H1 (cell line): ENCODE data around the gene PDE4B. TPM values are rescaled to one million over a fixed set of nuclear protein-coding genes. Genes with fewer than 3 reads are reported as not detected.

Experiments
- CTCF ChIA-PET: fragments of 300-600 bp; sonication (Branson Sonifier 250); formaldehyde crosslinking; loops from one replicate; lab custom pipeline; 2021; ENCODE audit not compliant: partially characterized antibody; lab: Charles Lee
- POLR2A ChIA-PET: fragments of 300-600 bp; sonication (Branson Sonifier 250); formaldehyde crosslinking; loops from one replicate; lab custom pipeline; 2021; ENCODE audit warnings: inconsistent platforms; ENCODE audit not compliant: partially characterized antibody; lab: Charles Lee
- DNase-seq, 2 experiments: peaks; one replicate each; pipeline versions ENCODE4 v3.0.0 to v3.0.0-alpha.2; 2010 to 2022; ENCODE audit warnings: low spot score in 2 of 2, low read depth in 1 of 2, mixed read lengths in 1 of 2
- FAIRE-seq: peaks from 2 replicates; lab custom pipeline; 2011; peaks lifted over from hg19 to GRCh38; lab: Jason Lieb, UNC
- H2AFZ ChIP-seq: 2 replicates; pipeline ENCODE4 v1.8.1; 2012; ENCODE audit warnings: low read length, inconsistent platforms
- H2AK5ac ChIP-seq: 2 replicates; pipeline ENCODE4 v1.6.1; 2013; ENCODE audit warnings: low read depth, low read length
- H2BK120ac ChIP-seq: replicated peaks from 2 replicates; pipeline ENCODE3; 2013; ENCODE audit warnings: low read depth, low read length, inconsistent platforms
- H2BK12ac ChIP-seq: 2 replicates; pipeline ENCODE4 v1.6.1; 2013; ENCODE audit warnings: low read depth, low read length
- H2BK15ac ChIP-seq: 2 replicates; pipeline ENCODE4 v1.6.1; 2013; ENCODE audit warnings: low read length
- H2BK20ac ChIP-seq: 2 replicates; pipeline ENCODE4 v1.6.1; 2013; ENCODE audit warnings: low read length
- H2BK5ac ChIP-seq: 2 replicates; pipeline ENCODE4 v1.6.1; 2013; ENCODE audit warnings: low read depth, low read length
- H3K14ac ChIP-seq: 2 replicates; pipeline ENCODE4 v1.6.1; 2013; ENCODE audit warnings: inconsistent platforms; ENCODE audit not compliant: insufficient read length
- H3K18ac ChIP-seq: 2 replicates; pipeline ENCODE4 v1.6.1; 2013; ENCODE audit warnings: low read length; ENCODE audit errors: extremely low read depth
- H3K23ac ChIP-seq: 2 replicates; pipeline ENCODE4 v1.6.1; 2013; ENCODE audit warnings: inconsistent platforms; ENCODE audit not compliant: insufficient read length
- H3K23me2 ChIP-seq: 2 replicates; pipeline ENCODE4 v1.6.1; 2013; ENCODE audit warnings: low read depth, low read length
- H3K27ac ChIP-seq: 2 replicates; pipeline ENCODE4 v1.6.1; 2011; ENCODE audit warnings: low read depth, low read length, inconsistent platforms
- H3K27me3 ChIP-seq, 4 experiments: replicated peaks in 1 of 4; 1 replicate in 1 of 4; 2 replicates in 3 of 4; pipeline versions ENCODE4 v1.6.1 to v1.8.1; 2011 to 2013; ENCODE audit warnings: low read length in 3 of 4, mild to moderate bottlenecking in 3 of 4, inconsistent platforms in 2 of 4, mixed read lengths in 2 of 4, moderate library complexity in 1 of 4; ENCODE audit not compliant: control insufficient read depth in 3 of 4, insufficient read depth in 3 of 4; ENCODE audit errors: extremely low read depth in 1 of 4
- H3K36me3 ChIP-seq, 4 experiments: 2 replicates each; pipeline versions ENCODE4 v1.6.1 to v1.8.1; 2011 to 2013; ENCODE audit warnings: mild to moderate bottlenecking in 4 of 4, low read length in 3 of 4, moderate library complexity in 2 of 4, control low read depth in 1 of 4, inconsistent platforms in 1 of 4; ENCODE audit not compliant: insufficient read depth in 4 of 4, control insufficient read depth in 2 of 4
- H3K4ac ChIP-seq: replicated peaks from 2 replicates; pipeline ENCODE3; 2013; ENCODE audit warnings: low read length, low read depth, mixed read lengths, inconsistent platforms; ENCODE audit not compliant: insufficient read length
- H3K4me1 ChIP-seq, 4 experiments: replicated peaks in 1 of 4; 1 replicate in 1 of 4; 2 replicates in 3 of 4; pipeline versions ENCODE4 v1.6.1 to v1.8.1; 2011 to 2013; ENCODE audit warnings: low read length in 3 of 4, inconsistent platforms in 2 of 4, mixed read lengths in 1 of 4; ENCODE audit not compliant: insufficient read depth in 4 of 4, control insufficient read depth in 3 of 4
- H3K4me2 ChIP-seq, 2 experiments: 2 replicates each; pipeline versions ENCODE4 v1.6.1 to v1.8.1; 2011 to 2013; ENCODE audit warnings: low read depth in 2 of 2, low read length in 2 of 2, control low read depth in 1 of 2, inconsistent platforms in 1 of 2, mild to moderate bottlenecking in 1 of 2; ENCODE audit not compliant: insufficient read depth in 1 of 2
- H3K4me3 ChIP-seq, 4 experiments: fragments of 200-600, 300-600 bp in 1 of 4; sonication (generic), shearing (Covaris generic), sonication (Bioruptor Twin) in 1 of 4; 2 replicates each; pipeline versions ENCODE4 v1.5.1 to v1.8.1; 2011 to 2016; ENCODE audit warnings: low read length in 4 of 4, low read depth in 3 of 4, control low read depth in 2 of 4, inconsistent platforms in 2 of 4, mild to moderate bottlenecking in 2 of 4, mixed read lengths in 1 of 4, moderate library complexity in 1 of 4; ENCODE audit not compliant: insufficient read depth in 2 of 4; ENCODE audit errors: extremely low read depth in 1 of 4
- H3K56ac ChIP-seq: replicated peaks from 2 replicates; pipeline ENCODE3; 2013; ENCODE audit warnings: low read depth, mild to moderate bottlenecking, mixed read lengths, low read length, inconsistent platforms; ENCODE audit not compliant: insufficient read length
- H3K79me1 ChIP-seq: 2 replicates; pipeline ENCODE4 v1.6.1; 2013; ENCODE audit warnings: low read depth, low read length, control low read depth
- H3K79me2 ChIP-seq, 2 experiments: 2 replicates each; pipeline versions ENCODE4 v1.6.1 to v1.8.1; 2012 to 2013; ENCODE audit warnings: low read length in 2 of 2, mild to moderate bottlenecking in 2 of 2, inconsistent platforms in 1 of 2; ENCODE audit not compliant: insufficient read depth in 2 of 2, control insufficient read depth in 1 of 2
- H3K9ac ChIP-seq, 4 experiments: replicated peaks in 1 of 4; 1 replicate in 1 of 4; 2 replicates in 3 of 4; pipeline versions ENCODE4 v1.6.1 to v1.8.1; 2011 to 2013; ENCODE audit warnings: low read depth in 3 of 4, low read length in 3 of 4, control low read depth in 2 of 4, mild to moderate bottlenecking in 2 of 4, moderate library complexity in 2 of 4, inconsistent platforms in 1 of 4; ENCODE audit errors: extremely low read depth in 1 of 4
- H3K9me3 ChIP-seq, 2 experiments: 2 replicates each; pipeline versions ENCODE4 v1.6.1 to v1.8.1; 2012 to 2013; ENCODE audit warnings: mild to moderate bottlenecking in 2 of 2, moderate library complexity in 2 of 2, control low read depth in 1 of 2, inconsistent platforms in 1 of 2, low read depth in 1 of 2, low read length in 1 of 2, mixed read lengths in 1 of 2; ENCODE audit not compliant: insufficient read depth in 2 of 2
- H4K20me1 ChIP-seq, 2 experiments: replicated peaks in 1 of 2; 2 replicates each; pipeline versions ENCODE3 to v1.8.1; 2011 to 2013; ENCODE audit warnings: inconsistent platforms in 2 of 2, low read length in 2 of 2, mild to moderate bottlenecking in 1 of 2; ENCODE audit not compliant: insufficient read depth in 2 of 2, control insufficient read depth in 1 of 2
- H4K5ac ChIP-seq: 2 replicates; pipeline ENCODE4 v1.6.1; 2013; ENCODE audit warnings: low read length, low read depth, mixed read lengths, inconsistent platforms; ENCODE audit not compliant: insufficient read length
- H4K8ac ChIP-seq: 2 replicates; pipeline ENCODE4 v1.8.0; 2013; ENCODE audit warnings: mild to moderate bottlenecking, moderate library complexity, low read length, inconsistent platforms; ENCODE audit not compliant: insufficient read depth; ENCODE audit errors: extremely low read depth
- H4K91ac ChIP-seq: replicated peaks from 2 replicates; pipeline ENCODE3; 2013; ENCODE audit warnings: low read length, mixed read lengths, inconsistent platforms; ENCODE audit not compliant: insufficient read length
- CTCF ChIP-seq, 3 experiments: IDR thresholded peaks; 1 replicate in 2 of 3; 2 replicates in 1 of 3; pipeline versions ENCODE4 v1.5.1 to v1.6.1; 2011; ENCODE audit warnings: low read length in 3 of 3, mild to moderate bottlenecking in 3 of 3, inconsistent platforms in 2 of 3, low read depth in 1 of 3, moderate library complexity in 1 of 3; ENCODE audit not compliant: insufficient read depth in 1 of 3; ENCODE audit errors: control extremely low read depth in 1 of 3
- GABPA ChIP-seq: IDR thresholded peaks from 2 replicates; pipeline ENCODE4 v1.6.1; 2011; ENCODE audit warnings: mild to moderate bottlenecking, low read length, moderate library complexity, borderline replicate concordance; ENCODE audit not compliant: insufficient read depth
- GTF2F1 ChIP-seq: IDR thresholded peaks from 2 replicates; pipeline ENCODE4 v1.6.1; 2012; ENCODE audit warnings: low read depth, low read length, improper control_type of control experiment, borderline replicate concordance
- HDAC2 ChIP-seq, 2 experiments: fragments of 300-600 bp in 1 of 2; sonication (generic) in 1 of 2; IDR thresholded peaks; 2 replicates each; pipeline ENCODE4 v1.6.1; 2011 to 2012; ENCODE audit warnings: low read depth in 2 of 2, low read length in 2 of 2, mild to moderate bottlenecking in 2 of 2, moderate library complexity in 2 of 2, borderline replicate concordance in 1 of 2, inconsistent platforms in 1 of 2
- WGBS, 2 experiments: shearing (Covaris generic) in 1 of 2; methylation state at CpG; one replicate each; pipeline versions ENCODE4 v1.1.6 to v1.1.7; 2013 to 2015; ENCODE audit warnings: low lambda C conversion rate in 2 of 2, mixed read lengths in 2 of 2, inconsistent platforms in 1 of 2, low coverage in 1 of 2, missing lambda C conversion rate in 1 of 2; ENCODE audit not compliant: insufficient replicate concordance in 2 of 2, insufficient coverage in 1 of 2, insufficient read length in 1 of 2; ENCODE audit errors: extremely low coverage in 1 of 2, missing lambda C conversion rate in 1 of 2; 5-methylcytosine and 5-hydroxymethylcytosine counted together
- polyA plus RNA-seq, 7 experiments: library from polyadenylated mRNA; depleted of rRNA in 3 of 7; stranded (reverse) in 5 of 7; unstranded in 2 of 7; fragments of >200 nt in 5 of 7; fragments of 200-250 nt in 2 of 7; gene quantifications; 1 replicate in 5 of 7; 2 replicates in 1 of 7; 4 replicates in 1 of 7; pipeline versions ENCODE4 v1.2.1 to v1.2.3, GENCODE V29; 2011 to 2013; ENCODE audit warnings: missing spikeins in 2 of 7, mixed read lengths in 2 of 7
- total RNA-seq: library from RNA; stranded (reverse); fragmentation: NEBNext Ultra II Directional; extraction: Animal tissue kit (Norgen Biotek cat#: 25700); gene quantifications from 2 replicates; pipeline ENCODE4 v1.2.1, GENCODE V29; 2021

Gene PDE4B
- total and polyA plus RNA-seq, 2 of the 8 experiments (the other 6 are each of a cell fraction or from before 2014, with no cell fraction given): 5.0 to 15.1 TPM

GRCh38 chr1:66270119-66270812 lies 477.6 kb downstream of the PDE4B start:
- H3K27ac ChIP-seq: no peak overlapping the region
- no peak overlapping the region for H2BK120ac ChIP-seq
- H3K27me3 ChIP-seq: no peaks in the 10 kb centered on the region
- no peak for FAIRE-seq
- no peaks in the 10 kb centered on the region for H4K20me1 ChIP-seq
- H2AFZ ChIP-seq: no peak overlapping the region
- H4K8ac ChIP-seq: no peak overlapping the region
- H3K18ac ChIP-seq: no peak overlapping the region
- no peak overlapping the region for H3K14ac ChIP-seq
- no peak overlapping the region for H3K4ac ChIP-seq
- H3K56ac ChIP-seq: no peak overlapping the region
- H4K5ac ChIP-seq: no peak overlapping the region
- H3K4me1 ChIP-seq: peaks cover 1 to 11% (median 7%) of the 10 kb centered on the region in 4 experiments; a peak in 5 of 7 replicates
- no peak overlapping the region for H3K23ac ChIP-seq
- no peak overlapping the region for H2BK12ac ChIP-seq
- no peaks in the 10 kb centered on the region for H3K36me3 ChIP-seq
- H3K9ac ChIP-seq: no peak overlapping the region
- H2BK5ac ChIP-seq: no peak overlapping the region
- no peak overlapping the region for H2AK5ac ChIP-seq
- no peak overlapping the region for H3K4me3 ChIP-seq
- no peak overlapping the region for H2BK15ac ChIP-seq
- POLR2A ChIA-PET: no interaction called here
- no peak for TF ChIP-seq GABPA
- no peak for TF ChIP-seq GTF2F1
- TF ChIP-seq CTCF (IDR thresholded peaks at IDR 0.05; ENCODE audit: control extremely low read depth in 1 of 3, insufficient read depth in 1 of 3, low read depth in 1 of 3, low read length in 3 of 3): no peak
- no peak for TF ChIP-seq HDAC2 (IDR thresholded peaks at IDR 0.05; ENCODE audit: borderline replicate concordance in 1 of 2, low read depth in 2 of 2, low read length in 2 of 2)
- TF ChIP-seq, all 59 proteins: peak for 0
- Histone ChIP-seq H3K9me3 (no peaks in the 10 kb centered on the region), H3K79me1 (no peaks in the 10 kb centered on the region), H3K23me2 (no peaks in the 10 kb centered on the region), H2BK20ac (no peak overlapping the region), H3K79me2 (no peaks in the 10 kb centered on the region), H3K4me2 (no peak overlapping the region), H4K91ac (no peak overlapping the region)
- no peak for DNase-seq
- CTCF ChIA-PET: no interaction called here
- whole genome bisulfite sequencing, 2 experiments: 93% methylated on average over 5 of the region's 5 CpGs; no CpG with 5 or more reads in 1 of the 2 experiments
